ENCODE measurements around the gene SHANK2.

The SHANK2 gene

GRCh38 chr11:71282581-71283351 is 30.4 kb upstream of the SHANK2 start:
- no peak for TF ChIP-seq CTCF (IDR thresholded peaks at IDR 0.05; ENCODE audit: borderline replicate concordance, insufficient read depth, low read depth, low read length)
- no peak overlapping the region for H3K4me3 ChIP-seq (ENCODE audit: low read depth, low read length)

- H3K4me3 ChIP-seq (ENCODE audit: low read depth, low read length), result no peak overlapping the region
- TF ChIP-seq CTCF (IDR thresholded peaks at IDR 0.05; ENCODE audit: borderline replicate concordance, insufficient read depth, low read depth, low read length), result no peak
Measured at GRCh38 chr11:71281831-71282230, 29.5 kb upstream of the SHANK2 start.

- TF ChIP-seq CTCF (IDR thresholded peaks at IDR 0.05; ENCODE audit: borderline replicate concordance, insufficient read depth, low read depth, low read length), result no peak
- no peak overlapping the region for H3K4me3 ChIP-seq (ENCODE audit: low read depth, low read length)
Measured at GRCh38 chr11:71281204-71281603, 28.8 kb upstream of the SHANK2 start.

GRCh38 chr11:71279916-71280645 is 27.7 kb upstream of the SHANK2 start:
- H3K4me3 ChIP-seq (ENCODE audit: low read depth, low read length), result no peak overlapping the region
- TF ChIP-seq CTCF (IDR thresholded peaks at IDR 0.05; ENCODE audit: borderline replicate concordance, insufficient read depth, low read depth, low read length), result no peak

- H3K4me3 ChIP-seq (ENCODE audit: low read depth, low read length), result no peak overlapping the region
- TF ChIP-seq CTCF (IDR thresholded peaks at IDR 0.05; ENCODE audit: borderline replicate concordance, insufficient read depth, low read depth, low read length), result no peak
Measured at GRCh38 chr11:71272161-71272560, 19.8 kb upstream of the SHANK2 start.

GRCh38 chr11:71269603-71270511 is 17.5 kb upstream of the SHANK2 start:
- H3K4me3 ChIP-seq (ENCODE audit: low read depth, low read length), result no peak overlapping the region
- TF ChIP-seq CTCF (IDR thresholded peaks at IDR 0.05; ENCODE audit: borderline replicate concordance, insufficient read depth, low read depth, low read length), result no peak
